Testis (tissue), 3 donors: ENCODE measurements around the gene ZNF488. TPM values are rescaled to one million over a fixed set of nuclear protein-coding genes. Genes with fewer than 3 reads are reported as not detected.

Source experiments
- DNase-seq: peaks from one replicate; pipeline ENCODE4 v3.0.0-alpha.2; 2019
- H3K27ac ChIP-seq, 2 donors: fragments of 200-600 bp; sonication (generic); one replicate each; pipeline ENCODE4 v1.5.1; 2019
- H3K27me3 ChIP-seq: fragments of 200-600 bp; sonication (generic); one replicate; pipeline ENCODE4 v1.5.1; 2019
- H3K36me3 ChIP-seq: fragments of 200-600 bp; sonication (generic); one replicate; pipeline ENCODE4 v1.5.1; 2017; ENCODE audit warnings: low read depth; ENCODE audit errors: missing control alignments
- H3K4me1 ChIP-seq: fragments of 200-600 bp; sonication (generic); one replicate; pipeline ENCODE4 v1.5.1; 2019
- H3K4me3 ChIP-seq, 2 donors: fragments of 200-600 bp; sonication (generic); one replicate each; pipeline ENCODE4 v1.5.1; 2017 to 2019
- H3K9me3 ChIP-seq: fragments of 200-600 bp; sonication (generic); one replicate; pipeline ENCODE4 v1.5.1; 2017
- CTCF ChIP-seq, 3 experiments: fragments of 450-650 bp in 2 of 3; fragments of 200-600 bp in 1 of 3; sonication (generic) in 1 of 3; IDR thresholded peaks; one replicate each; pipeline ENCODE4 v1.5.1; 2016 to 2019; ENCODE audit warnings: antibody characterized with exemption in 3 of 3, mild to moderate bottlenecking in 2 of 3, moderate library complexity in 1 of 3
- POLR2A ChIP-seq: fragments of 450-650 bp; IDR thresholded peaks from one replicate; pipeline ENCODE4 v1.6.1; 2017; ENCODE audit warnings: antibody characterized with exemption, mild to moderate bottlenecking, moderate library complexity
- WGBS, 2 donors: methylation state at CpG; one replicate each; pipeline ENCODE4 v1.1.5; 2018; 5-methylcytosine and 5-hydroxymethylcytosine counted together
- intact Hi-C: fragments of 100-400 bp; cut with DNase I; formaldehyde crosslinking; loops from one replicate; pipeline ENCODE4 v1.15.1; 2023; ENCODE audit warnings: low total_unique reads
- polyA plus RNA-seq: library from polyadenylated mRNA; stranded (reverse); fragments of 350-450 nt; fragmentation: Illumina TruSeq; extraction: RNeasy Lipid Tissue Mini Kit (QIAGEN cat#74804); gene quantifications from one replicate; pipeline ENCODE4 v1.2.3, GENCODE V29; 2014; ENCODE audit warnings: low read depth, low replicate concordance; ENCODE audit not compliant: insufficient read depth
- total RNA-seq, 2 donors: library from RNA; depleted of rRNA; stranded (reverse); fragments of >200 nt; gene quantifications; one replicate each; pipeline ENCODE4 v1.2.3, GENCODE V29; 2016

ZNF488 gene
- total and polyA plus RNA-seq, 3 donors from 2014 or later = 2.0 to 3.2 (median 2.7) TPM

DNA sequence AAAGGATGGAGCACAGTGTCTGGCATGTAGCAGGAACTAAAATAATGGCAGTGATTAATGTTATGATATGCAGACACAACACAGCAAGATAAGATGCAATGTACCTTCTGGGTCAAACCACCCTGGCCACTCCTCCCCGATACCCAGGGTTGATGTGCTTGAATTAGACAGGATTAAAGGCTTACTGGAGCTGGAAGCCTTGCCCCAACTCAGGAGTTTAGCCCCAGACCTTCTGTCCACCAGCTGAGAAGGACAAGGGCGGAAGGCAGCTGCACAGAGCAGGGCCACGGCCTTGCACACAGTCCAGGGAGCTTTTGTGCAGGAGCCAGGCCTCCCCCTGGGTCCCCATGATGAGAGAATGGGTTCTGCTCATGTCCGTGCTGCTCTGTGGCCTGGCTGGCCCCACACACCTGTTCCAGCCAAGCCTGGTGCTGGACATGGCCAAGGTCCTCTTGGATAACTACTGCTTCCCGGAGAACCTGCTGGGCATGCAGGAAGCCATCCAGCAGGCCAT, 35.9 kb downstream of the ZNF488 start, which contains the start of gene RBP3:
RBP3 (plus strand) TSS at position 226 of the 514 bp plus-strand sequence; CDS start at position 348, 122 bp downstream.
- Histone ChIP-seq H3K27ac (no peak within 1 kb of the TSS), H3K4me1 (no peaks in the 10 kb centered on the region), H3K4me3 (no peak within 1 kb of the TSS), H3K9me3 (no peaks in the 10 kb centered on the region), H3K27me3 (no peaks in the 10 kb centered on the region), H3K36me3 (no peaks in the 10 kb centered on the region)
- WGBS, 2 donors = 84 to 100% methylated on average over 5 of the region's 5 CpGs
- intact Hi-C loops = no loop called here
- TF ChIP-seq POLR2A (no peak), CTCF (IDR thresholded peaks at IDR 0.05) (no peak)
- no peak for DNase-seq

GRCh38 chr10:47347303-47347675, 36.8 kb downstream of the ZNF488 start:
- intact Hi-C loops = no loop called here
- no peaks in the 10 kb centered on the region for H3K4me1 ChIP-seq
- no peak for DNase-seq
- H3K27ac ChIP-seq = no peak overlapping the region
- TF ChIP-seq CTCF (IDR thresholded peaks at IDR 0.05) (no peak), POLR2A (no peak)
- no peak overlapping the region for H3K4me3 ChIP-seq
- H3K9me3 ChIP-seq = no peaks in the 10 kb centered on the region
- H3K27me3 ChIP-seq = no peaks in the 10 kb centered on the region
- no peaks in the 10 kb centered on the region for H3K36me3 ChIP-seq
- WGBS, 2 donors = 79% methylated on average over 4 of the region's 4 CpGs; no CpG with 5 or more reads in 1 of the 2 donors

DNA sequence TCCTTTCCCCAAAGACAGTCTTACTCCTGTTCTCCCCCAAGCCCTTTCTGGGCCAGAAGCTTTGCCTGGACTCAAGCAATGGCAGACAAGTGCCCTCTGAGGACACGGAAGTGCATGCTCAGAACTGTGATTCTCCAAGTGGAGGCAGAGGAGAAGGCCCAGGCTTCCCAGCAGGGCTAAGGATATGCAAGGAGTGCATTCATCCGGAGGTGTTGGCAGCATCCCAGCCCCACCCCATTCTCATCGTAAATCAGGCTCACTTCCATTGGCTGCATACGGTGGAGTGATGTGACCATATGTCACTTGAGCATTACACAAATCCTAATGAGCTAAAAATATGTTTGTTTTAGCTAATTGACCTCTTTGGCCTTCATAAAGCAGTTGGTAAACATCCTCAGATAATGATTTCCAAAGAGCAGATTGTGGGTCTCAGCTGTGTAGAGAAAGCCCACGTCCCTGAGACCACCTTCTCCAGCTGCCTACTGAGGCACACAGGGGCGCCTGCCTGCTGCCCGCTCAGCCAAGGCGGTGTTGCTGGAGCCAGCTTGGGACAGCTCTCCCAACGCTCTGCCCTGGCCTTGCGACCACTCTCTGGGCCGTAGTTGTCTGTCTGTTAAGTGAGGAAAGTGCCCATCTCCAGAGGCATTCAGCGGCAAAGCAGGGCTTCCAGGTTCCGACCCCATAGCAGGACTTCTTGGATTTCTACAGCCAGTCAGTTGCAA, 37.4 kb downstream of the ZNF488 start:
- DNase-seq = no peak

GRCh38 chr10:47344996-47345870, 38.9 kb downstream of the ZNF488 start:
- H3K4me3 ChIP-seq = no peak overlapping the region
- WGBS, 2 donors = 85 to 91% methylated on average over 13 of the region's 13 CpGs
- H3K36me3 ChIP-seq = no peaks in the 10 kb centered on the region
- H3K27ac ChIP-seq = no peak overlapping the region
- TF ChIP-seq POLR2A (no peak), CTCF (IDR thresholded peaks at IDR 0.05) (no peak)
- H3K9me3 ChIP-seq = no peaks in the 10 kb centered on the region
- H3K27me3 ChIP-seq = no peaks in the 10 kb centered on the region
- H3K4me1 ChIP-seq = no peaks in the 10 kb centered on the region
- intact Hi-C loops = no loop called here
- no peak for DNase-seq

More for the DNA sequence above, 37.4 kb downstream of the ZNF488 start:
- 79 to 82% methylated on average over 12 to 13 of the region's 13 CpGs for WGBS, 2 donors
- Histone ChIP-seq H3K9me3 (no peaks in the 10 kb centered on the region), H3K36me3 (no peaks in the 10 kb centered on the region), H3K4me1 (no peaks in the 10 kb centered on the region), H3K4me3 (no peak overlapping the region), H3K27me3 (no peaks in the 10 kb centered on the region), H3K27ac (no peak overlapping the region)
- no peak for TF ChIP-seq POLR2A
- no peak for TF ChIP-seq CTCF (IDR thresholded peaks at IDR 0.05)
- intact Hi-C loops = no loop called here
